ENCODE measurements around the gene BAIAP2L2.
"Not testable (repeated sequence)": the region's sequence is repeated elsewhere in the genome, so short reads cannot be mapped to it uniquely, and the experiment has no call there.

BAIAP2L2 gene, protein sequence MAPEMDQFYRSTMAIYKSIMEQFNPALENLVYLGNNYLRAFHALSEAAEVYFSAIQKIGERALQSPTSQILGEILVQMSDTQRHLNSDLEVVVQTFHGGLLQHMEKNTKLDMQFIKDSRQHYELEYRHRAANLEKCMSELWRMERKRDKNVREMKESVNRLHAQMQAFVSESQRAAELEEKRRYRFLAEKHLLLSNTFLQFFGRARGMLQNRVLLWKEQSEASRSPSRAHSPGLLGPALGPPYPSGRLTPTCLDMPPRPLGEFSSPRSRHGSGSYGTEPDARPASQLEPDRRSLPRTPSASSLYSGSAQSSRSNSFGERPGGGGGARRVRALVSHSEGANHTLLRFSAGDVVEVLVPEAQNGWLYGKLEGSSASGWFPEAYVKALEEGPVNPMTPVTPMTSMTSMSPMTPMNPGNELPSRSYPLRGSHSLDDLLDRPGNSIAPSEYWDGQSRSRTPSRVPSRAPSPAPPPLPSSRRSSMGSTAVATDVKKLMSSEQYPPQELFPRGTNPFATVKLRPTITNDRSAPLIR

DNA sequence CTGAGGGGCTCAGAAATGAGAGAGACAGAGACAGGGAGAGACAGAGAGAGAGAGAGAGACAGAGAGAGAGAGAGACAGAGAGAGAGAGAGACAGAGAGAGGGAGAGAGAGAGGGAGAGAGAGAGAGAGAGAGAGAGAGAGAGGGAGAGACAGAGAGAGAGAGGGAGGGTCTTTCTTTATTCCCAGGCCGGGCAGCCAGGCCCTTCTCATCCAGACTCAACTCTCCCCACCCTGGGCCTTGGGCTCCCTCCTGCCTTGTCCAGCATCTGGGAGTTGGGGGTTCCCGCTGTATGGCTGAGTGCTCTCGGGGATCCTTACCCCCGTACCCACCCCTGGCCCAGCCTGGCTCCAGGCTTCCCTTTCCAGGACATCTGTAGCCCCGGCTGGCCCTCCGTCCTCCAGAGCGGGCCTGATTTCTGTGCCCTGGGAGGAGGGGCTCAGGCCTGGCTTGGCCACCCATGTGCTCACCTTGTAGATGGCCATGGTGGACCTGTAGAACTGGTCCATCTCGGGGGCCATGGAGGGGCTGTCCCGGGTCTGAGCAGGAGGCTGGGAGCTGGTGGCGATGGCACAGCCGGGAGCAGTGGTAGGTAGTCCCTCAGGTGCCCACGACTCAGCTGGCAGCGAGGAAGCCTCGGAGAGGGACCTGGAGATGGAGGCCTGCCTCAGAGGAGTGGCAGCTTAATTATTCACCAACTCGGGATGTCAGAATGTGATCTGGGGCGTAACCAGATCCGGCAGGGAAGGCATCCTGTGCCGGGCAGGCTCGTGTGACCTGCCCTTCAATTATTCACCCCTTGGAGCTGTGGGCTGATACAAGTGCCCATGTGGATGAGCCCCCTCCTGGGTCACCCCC lies at the start of gene BAIAP2L2:
BAIAP2L2 (minus strand) TSS at position 677 of the 855 bp plus-strand sequence; CDS start at position 518, 159 bp downstream.
- in situ Hi-C loops (cut with MboI; ENCODE audit: low sequenced_read_pairs): no loop called here

DNA sequence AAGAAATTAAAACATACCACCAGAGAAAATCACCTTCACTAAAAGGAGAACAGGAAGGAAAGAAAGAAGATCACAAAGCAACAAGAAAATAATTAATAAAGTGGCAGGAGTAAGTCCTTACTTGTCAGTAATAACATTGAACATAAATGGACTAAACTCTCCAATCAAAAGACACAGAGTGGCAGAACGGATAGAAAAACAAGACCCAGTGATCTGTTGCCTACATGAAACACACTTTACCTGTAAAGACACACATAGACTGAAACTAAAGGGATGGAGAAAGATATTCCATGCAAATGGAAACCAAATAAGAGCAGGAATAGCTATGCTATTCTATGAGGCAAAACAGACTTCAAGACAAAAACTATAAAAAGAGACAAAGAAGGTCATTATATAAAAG lies 45.2 kb upstream of the BAIAP2L2 start:
- in situ Hi-C loops (cut with MboI; ENCODE audit: low sequenced_read_pairs): no loop called here

GRCh38 chr22:38154563-38154915 lies 44.1 kb upstream of the BAIAP2L2 start:
- in situ Hi-C loops (cut with MboI; ENCODE audit: low sequenced_read_pairs): not testable (repeated sequence)

DNA sequence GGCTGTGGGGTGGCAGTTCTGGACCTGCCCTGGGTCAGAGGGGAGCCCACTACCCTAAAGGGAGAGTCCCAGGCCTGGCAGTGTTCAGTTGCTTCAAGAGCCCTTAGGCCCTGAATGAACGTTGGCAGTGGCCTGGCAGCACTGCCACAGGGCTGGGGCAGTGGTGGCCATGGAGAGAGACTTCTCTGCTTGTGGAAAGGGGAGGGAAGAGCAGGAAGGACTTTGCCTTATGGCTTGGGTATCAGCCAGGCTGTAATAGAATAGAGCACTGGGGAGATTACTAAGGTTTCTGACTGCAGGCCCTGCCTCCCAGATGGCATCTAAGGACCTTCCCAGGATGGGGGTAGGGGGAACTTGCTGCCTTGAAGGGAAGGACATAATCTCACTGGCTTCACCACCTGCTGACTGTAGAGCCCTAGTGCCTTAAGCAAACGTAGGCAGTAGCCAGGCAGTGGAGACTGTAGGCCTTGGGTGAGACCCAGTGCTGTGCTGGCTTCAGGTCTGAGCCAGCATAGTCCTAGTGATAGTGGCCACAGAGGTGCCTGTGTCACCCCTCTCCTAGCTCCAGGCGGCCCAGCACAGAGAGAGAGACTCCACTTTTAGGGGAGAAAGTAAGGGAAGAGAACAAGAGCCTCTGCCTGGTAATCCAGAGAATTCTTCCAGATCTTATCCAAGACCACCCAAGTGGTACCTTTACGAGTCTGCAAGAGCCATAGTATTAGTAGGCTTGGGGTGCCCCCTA lies 43.5 kb upstream of the BAIAP2L2 start:
- in situ Hi-C loops (cut with MboI; ENCODE audit: low sequenced_read_pairs): no loop called here

GRCh38 chr22:38151126-38151500 lies 40.6 kb upstream of the BAIAP2L2 start:
- in situ Hi-C loops (cut with MboI; ENCODE audit: low sequenced_read_pairs): no loop called here

GRCh38 chr22:38148245-38148644 lies 37.8 kb upstream of the BAIAP2L2 start:
- in situ Hi-C loops (cut with MboI; ENCODE audit: low sequenced_read_pairs): no loop called here

DNA sequence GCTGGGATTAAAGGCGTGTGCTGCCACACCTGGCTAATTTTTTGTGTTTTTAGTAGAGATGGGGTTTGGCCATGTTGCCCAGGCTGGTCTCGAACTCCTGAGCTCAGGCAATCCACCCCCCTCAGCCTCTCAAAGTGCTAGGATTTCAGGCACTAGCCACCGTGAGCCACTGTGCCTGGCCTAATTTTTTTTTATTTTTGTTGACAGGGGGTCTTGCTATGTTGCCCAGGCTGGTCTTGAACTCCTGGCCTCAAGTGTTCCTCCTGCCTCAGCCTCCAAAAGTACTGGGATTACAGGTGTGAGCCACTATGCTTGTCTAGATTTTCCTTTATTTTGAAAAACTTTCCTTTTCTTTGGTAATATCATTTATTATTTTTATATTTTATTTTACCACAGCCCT lies 35.7 kb upstream of the BAIAP2L2 start:
- in situ Hi-C loops (cut with MboI; ENCODE audit: low sequenced_read_pairs): not testable (repeated sequence)

DNA sequence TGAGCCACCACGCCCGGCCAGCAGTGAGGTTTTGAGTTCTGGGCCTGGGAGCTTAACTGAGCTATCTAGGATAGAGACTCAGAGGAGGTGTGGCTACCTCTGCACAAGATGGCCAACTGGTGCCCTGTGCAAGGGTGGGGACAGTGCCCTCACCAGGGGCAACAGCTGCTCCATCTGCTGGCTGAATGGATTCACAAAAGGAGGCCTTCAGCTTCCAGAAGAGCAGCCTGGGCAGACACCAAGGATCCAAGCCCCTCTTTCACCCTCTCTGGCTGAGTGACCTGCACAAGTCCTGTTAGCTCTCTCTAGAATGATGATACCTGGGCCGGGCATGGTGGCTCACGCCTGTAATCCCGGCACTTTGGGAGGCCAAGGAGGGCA lies 33.5 kb upstream of the BAIAP2L2 start:
- in situ Hi-C loops (cut with MboI; ENCODE audit: low sequenced_read_pairs): no loop called here

- in situ Hi-C loops (cut with MboI; ENCODE audit: low sequenced_read_pairs): no loop called here
Observed at GRCh38 chr22:38142606-38143005, 32.1 kb upstream of the BAIAP2L2 start.

GRCh38 chr22:38141217-38141973 lies 30.9 kb upstream of the BAIAP2L2 start:
- in situ Hi-C loops (cut with MboI; ENCODE audit: low sequenced_read_pairs): no loop called here

DNA sequence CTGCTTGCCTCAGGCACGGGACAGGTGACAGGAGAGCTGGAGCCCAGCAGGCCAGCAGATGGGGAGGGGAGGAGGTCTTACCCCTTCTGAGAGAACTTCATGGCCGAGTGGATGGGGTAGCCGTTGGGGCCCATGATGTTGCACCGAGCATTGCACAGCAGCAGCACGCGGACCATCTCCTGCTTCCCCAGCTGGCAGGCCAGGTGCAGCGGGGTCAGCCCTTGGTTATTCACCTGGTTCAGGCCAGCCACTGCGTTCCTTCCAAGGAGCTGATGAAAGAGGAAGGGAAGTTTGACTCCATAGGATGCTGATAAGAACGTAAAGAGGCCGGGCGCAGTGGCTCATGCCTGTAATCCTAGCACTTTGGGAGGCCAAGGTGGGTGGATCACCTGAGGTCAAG lies 29.4 kb upstream of the BAIAP2L2 start:
- in situ Hi-C loops (cut with MboI; ENCODE audit: low sequenced_read_pairs): no loop called here

DNA sequence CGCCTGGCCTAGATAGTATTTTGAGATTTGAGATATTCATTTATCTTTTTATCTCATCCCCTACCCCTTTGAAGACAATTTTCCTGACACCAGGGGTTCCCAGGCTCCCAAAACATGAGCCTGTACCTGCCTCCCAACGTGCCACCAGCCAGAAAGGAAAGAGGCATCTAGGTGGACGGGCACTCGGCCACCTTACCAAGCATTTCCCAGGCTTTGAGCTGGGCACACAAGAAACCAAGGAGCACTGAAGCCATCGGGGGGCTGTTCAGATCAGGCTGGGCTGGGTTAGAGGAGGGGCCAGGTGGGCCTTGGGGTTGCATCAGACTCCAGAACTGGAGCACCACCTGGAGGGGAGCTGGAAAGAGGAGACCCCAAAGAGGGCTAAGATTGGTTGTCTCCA lies 28.5 kb upstream of the BAIAP2L2 start:
- in situ Hi-C loops (cut with MboI; ENCODE audit: low sequenced_read_pairs): no loop called here

- in situ Hi-C loops (cut with MboI; ENCODE audit: low sequenced_read_pairs): no loop called here
Observed at GRCh38 chr22:38137876-38138687, 27.6 kb upstream of the BAIAP2L2 start.

GRCh38 chr22:38136607-38137006 lies 26.1 kb upstream of the BAIAP2L2 start:
- in situ Hi-C loops (cut with MboI; ENCODE audit: low sequenced_read_pairs): no loop called here

GRCh38 chr22:38135133-38135706 lies 24.7 kb upstream of the BAIAP2L2 start:
- in situ Hi-C loops (cut with MboI; ENCODE audit: low sequenced_read_pairs): no loop called here

DNA sequence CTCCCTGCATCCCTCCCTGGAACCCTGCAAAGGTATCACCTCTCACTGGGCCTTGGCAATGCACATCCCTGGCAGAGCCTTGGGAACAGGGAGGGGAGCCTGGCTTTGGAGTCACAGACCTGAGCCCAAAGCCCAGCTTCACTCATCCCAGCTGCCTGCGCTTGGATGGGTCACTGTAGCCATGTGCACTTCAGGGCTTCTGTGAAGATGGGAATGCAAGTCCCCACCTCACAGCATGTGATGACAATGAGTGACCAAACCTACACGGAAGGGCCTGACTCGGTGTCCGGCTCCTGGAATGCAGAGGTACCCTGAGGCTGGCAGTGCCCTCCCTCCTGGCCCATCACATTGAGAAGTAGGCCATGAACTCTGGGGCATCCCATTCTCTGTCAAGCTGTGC lies 22.8 kb upstream of the BAIAP2L2 start:
- in situ Hi-C loops (cut with MboI; ENCODE audit: low sequenced_read_pairs): no loop called here

DNA sequence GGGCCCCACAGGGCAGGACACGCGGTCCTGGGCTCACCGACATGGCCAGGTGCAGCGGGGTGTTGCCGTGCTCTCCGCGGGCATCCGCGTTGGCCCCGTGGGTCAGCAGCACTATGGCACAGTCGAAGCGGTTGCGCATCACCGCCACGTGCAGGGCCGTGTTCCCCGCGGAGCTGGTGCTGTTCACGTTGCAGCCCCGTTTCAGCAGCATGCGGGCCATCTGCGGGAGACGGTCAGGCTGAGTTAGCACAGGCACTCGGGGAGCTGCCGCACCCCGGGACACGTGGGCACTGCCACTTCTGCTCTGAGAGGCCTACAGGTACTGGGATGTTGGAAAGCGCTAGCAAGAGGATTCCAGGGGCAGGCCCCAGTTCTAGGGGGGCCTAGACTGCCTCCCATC lies 22.3 kb upstream of the BAIAP2L2 start:
- in situ Hi-C loops (cut with MboI; ENCODE audit: low sequenced_read_pairs): no loop called here

DNA sequence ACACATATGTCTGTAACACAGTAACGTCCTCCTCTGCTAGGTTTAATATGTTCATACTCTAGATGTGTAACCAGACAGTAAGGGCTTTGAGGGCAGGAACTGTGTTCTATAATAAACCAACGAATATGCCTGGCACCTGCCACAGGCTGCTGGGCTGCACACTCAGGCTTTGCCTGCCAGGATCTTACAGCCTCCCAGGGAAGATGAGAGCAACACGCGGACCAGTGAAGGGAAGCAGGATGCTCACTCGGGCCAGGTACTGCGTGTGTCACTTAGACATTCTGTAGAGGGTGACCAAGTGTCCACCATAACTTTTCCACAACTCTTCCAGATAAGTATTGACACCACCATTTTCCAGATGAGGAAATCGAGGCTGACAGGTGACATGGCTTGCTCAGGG lies 21.7 kb upstream of the BAIAP2L2 start:
- in situ Hi-C loops (cut with MboI; ENCODE audit: low sequenced_read_pairs): no loop called here

DNA sequence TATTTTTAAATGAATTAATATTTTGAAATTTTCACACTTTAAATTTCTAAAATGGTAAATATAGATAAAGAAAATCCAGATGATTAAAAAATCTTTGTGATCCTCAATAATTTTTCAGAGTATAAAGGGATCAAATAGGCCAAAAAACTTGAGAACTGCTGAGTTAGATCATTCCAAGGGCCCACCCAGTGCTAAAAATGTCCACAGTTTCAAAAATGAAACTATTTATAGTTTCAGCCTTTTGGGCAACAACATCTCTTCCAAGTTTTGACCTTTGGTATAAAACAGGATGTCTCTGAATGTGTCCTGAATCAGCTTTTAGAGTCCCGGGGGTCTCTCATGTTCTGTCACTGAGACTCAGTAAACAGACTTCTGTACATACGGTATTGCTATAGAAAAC lies 20.9 kb upstream of the BAIAP2L2 start:
- in situ Hi-C loops (cut with MboI; ENCODE audit: low sequenced_read_pairs): no loop called here

All from HL-60/S4 (cell line).